ENCODE results near the gene ATL3.
"Not testable (repeated sequence)": the region's sequence is repeated elsewhere in the genome, so short reads cannot be mapped to it uniquely, and the experiment has no call there.

ATL3 gene

DNA sequence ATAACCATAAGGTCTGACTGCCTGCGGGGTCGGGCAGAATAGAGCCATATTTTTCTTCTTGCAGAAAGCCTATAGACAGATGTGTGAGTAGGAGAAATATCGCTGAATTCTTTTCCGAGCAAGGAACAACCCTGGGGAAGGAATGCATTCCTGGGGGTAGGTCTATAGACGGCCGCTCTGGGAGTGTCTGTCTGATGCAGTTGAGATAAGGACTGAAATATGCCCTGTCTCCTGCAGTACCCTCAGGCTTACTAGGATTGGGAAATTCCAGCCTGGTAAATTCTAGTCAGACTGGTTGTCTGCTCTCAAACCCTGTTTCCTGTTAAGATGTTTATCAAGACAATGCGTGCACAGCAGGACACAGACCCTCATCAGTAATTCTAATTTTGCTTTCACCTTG is 90.0 kb downstream of the ATL3 start:
- DNase-seq: not testable (repeated sequence)

GRCh38 chr11:63578882-63579281 is 92.3 kb downstream of the ATL3 start:
- DNase-seq: not testable (repeated sequence)

GRCh38 chr11:63574856-63575602 is 96.1 kb downstream of the ATL3 start:
- DNase-seq: peak; percentile 43
